Neural progenitor cell (in vitro differentiated cells): Measurements from ENCODE around the gene HMOX1. TPM values are rescaled to one million over a fixed set of nuclear protein-coding genes. Genes with fewer than 3 reads are reported as not detected.
"Not testable (repeated sequence)": the region's sequence is repeated elsewhere in the genome, so short reads cannot be mapped to it uniquely, and the experiment has no call there.

Experiments
- DNase-seq: peaks from one replicate; pipeline ENCODE4 v3.0.0-alpha.2; 2016; ENCODE audit warnings: low spot score
- H2AFZ ChIP-seq: fragments of 200-600 bp; sonication (generic); replicated peaks from 2 replicates; pipeline ENCODE4 v1.6.1; 2016; ENCODE audit warnings: antibody characterized with exemption
- H3F3A ChIP-seq: fragments of 200-600 bp; sonication (generic); 2 replicates; pipeline ENCODE4 v1.6.1; 2016; ENCODE audit warnings: antibody characterized with exemption, low read depth
- H3K27ac ChIP-seq: fragments of 200-600 bp; sonication (generic); 2 replicates; pipeline ENCODE4 v1.5.1; 2016; ENCODE audit warnings: mild to moderate bottlenecking
- H3K27me3 ChIP-seq: fragments of 200-600 bp; sonication (generic); 2 replicates; pipeline ENCODE4 v1.6.1; 2016; ENCODE audit warnings: mild to moderate bottlenecking, moderate library complexity
- H3K36me3 ChIP-seq: fragments of 200-600 bp; sonication (generic); 2 replicates; pipeline ENCODE4 v1.5.1; 2016
- H3K4me1 ChIP-seq: fragments of 200-600 bp; sonication (generic); 2 replicates; pipeline ENCODE4 v1.6.1; 2016; ENCODE audit warnings: mixed run types
- H3K4me2 ChIP-seq: fragments of 200-600 bp; sonication (generic); 2 replicates; pipeline ENCODE4 v1.6.1; 2016
- H3K4me3 ChIP-seq: fragments of 200-600 bp; sonication (generic); 2 replicates; pipeline ENCODE4 v1.5.1; 2016
- H3K79me2 ChIP-seq: fragments of 200-600 bp; sonication (generic); 2 replicates; pipeline ENCODE4 v1.6.1; 2016; ENCODE audit warnings: low read depth
- H3K9ac ChIP-seq: fragments of 200-600 bp; sonication (generic); 2 replicates; pipeline ENCODE4 v1.6.1; 2016
- H3K9me3 ChIP-seq: fragments of 200-600 bp; sonication (generic); 2 replicates; pipeline ENCODE4 v1.5.1; 2016; ENCODE audit warnings: low read depth
- H4K20me1 ChIP-seq: fragments of 200-600 bp; sonication (generic); 2 replicates; pipeline ENCODE4 v1.6.1; 2016; ENCODE audit warnings: low read depth
- H3K27ac Mint-ChIP-seq: 3 replicates; pipeline ENCODE4 v1.8.0; 2021; ENCODE audit warnings: mixed read lengths
- H3K27me3 Mint-ChIP-seq: 2 replicates; pipeline ENCODE4 v1.8.0; 2022; ENCODE audit warnings: low read depth, mild to moderate bottlenecking, inconsistent platforms, moderate library complexity, mixed read lengths; ENCODE audit not compliant: insufficient read depth
- H3K36me3 Mint-ChIP-seq: 3 replicates; pipeline ENCODE4 v1.8.0; 2021; ENCODE audit warnings: mixed read lengths
- H3K4me1 Mint-ChIP-seq: 3 replicates; pipeline ENCODE4 v1.8.0; 2021; ENCODE audit warnings: mixed read lengths
- H3K4me3 Mint-ChIP-seq: 3 replicates; pipeline ENCODE4 v1.8.0; 2021; ENCODE audit warnings: mild to moderate bottlenecking, moderate library complexity, mixed read lengths
- H3K9me3 Mint-ChIP-seq: 3 replicates; pipeline ENCODE4 v1.8.0; 2020; ENCODE audit warnings: mixed read lengths
- EZH2 ChIP-seq: fragments of 200-600 bp; sonication (generic); IDR thresholded peaks from 2 replicates; pipeline ENCODE4 v1.6.1; 2017; ENCODE audit warnings: antibody characterized with exemption, mild to moderate bottlenecking, moderate library complexity
- EZH2phosphoT487 ChIP-seq: fragments of 200-600 bp; sonication (generic); IDR thresholded peaks from 2 replicates; pipeline ENCODE4 v1.6.1; 2017; ENCODE audit warnings: antibody characterized with exemption
- total RNA-seq: library from RNA; depleted of rRNA; stranded (reverse); fragments of >200 nt; gene quantifications from 2 replicates; pipeline ENCODE4 v1.2.3, GENCODE V29; 2015; ENCODE audit warnings: low replicate concordance
- TF ChIP-seq, protein P1 (sequence below): fragments of 200-600 bp; sonication (generic); IDR thresholded peaks from 2 replicates; pipeline ENCODE4 v1.5.1; 2017; ENCODE audit warnings: antibody characterized with exemption, mild to moderate bottlenecking

The HMOX1 gene
- total RNA-seq, 1 donor from 2014 or later: 2.4 TPM

DNA sequence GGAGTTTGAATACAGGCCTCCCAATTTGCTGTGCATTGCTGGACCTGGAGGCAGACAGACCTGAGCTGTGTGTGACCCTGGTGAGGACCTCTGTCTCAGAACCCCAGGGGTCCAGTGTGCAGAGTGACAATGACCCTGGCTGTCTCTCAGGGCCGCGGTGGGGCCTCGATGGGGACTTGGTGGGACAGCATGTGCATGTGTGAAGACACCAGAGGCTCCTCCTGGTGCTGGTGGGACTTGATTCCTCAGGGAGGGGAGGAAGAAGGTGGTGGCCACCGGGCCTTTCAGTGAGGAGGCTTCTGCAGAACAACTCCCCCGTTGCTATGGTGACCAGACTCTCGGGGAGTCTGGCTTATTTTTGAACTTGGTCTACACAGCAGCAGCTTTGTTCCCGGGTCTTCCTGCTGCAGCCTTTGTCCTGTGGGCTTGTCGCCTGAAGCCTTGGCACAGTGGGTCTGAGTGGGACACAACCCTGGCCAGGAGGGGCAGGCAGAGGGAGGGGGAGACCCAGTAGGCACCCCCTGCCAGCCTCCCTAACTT lies 54.4 kb downstream of the HMOX1 start:
- peaks cover 7% of the 10 kb centered on the region for H3K27me3 Mint-ChIP-seq
- H3K4me3 Mint-ChIP-seq: no peak overlapping the region
- Histone ChIP-seq H3K9ac (no peak overlapping the region), H4K20me1 (no peaks in the 10 kb centered on the region), H2AFZ (no peak overlapping the region), H3K79me2 (peaks cover 8% of the 10 kb centered on the region), H3F3A (peaks cover 13% of the 10 kb centered on the region), H3K9me3 (no peaks in the 10 kb centered on the region), H3K4me2 (no peak overlapping the region), H3K4me3 (no peak overlapping the region), H3K4me1 (no peaks in the 10 kb centered on the region), H3K27ac (no peak overlapping the region), H3K27me3 (no peaks in the 10 kb centered on the region), H3K36me3 (peaks cover 5% of the 10 kb centered on the region)
- peaks cover 41% of the 10 kb centered on the region for H3K36me3 Mint-ChIP-seq
- no peak for DNase-seq
- TF ChIP-seq EZH2phosphoT487: no peak
- TF ChIP-seq, protein P1, sequence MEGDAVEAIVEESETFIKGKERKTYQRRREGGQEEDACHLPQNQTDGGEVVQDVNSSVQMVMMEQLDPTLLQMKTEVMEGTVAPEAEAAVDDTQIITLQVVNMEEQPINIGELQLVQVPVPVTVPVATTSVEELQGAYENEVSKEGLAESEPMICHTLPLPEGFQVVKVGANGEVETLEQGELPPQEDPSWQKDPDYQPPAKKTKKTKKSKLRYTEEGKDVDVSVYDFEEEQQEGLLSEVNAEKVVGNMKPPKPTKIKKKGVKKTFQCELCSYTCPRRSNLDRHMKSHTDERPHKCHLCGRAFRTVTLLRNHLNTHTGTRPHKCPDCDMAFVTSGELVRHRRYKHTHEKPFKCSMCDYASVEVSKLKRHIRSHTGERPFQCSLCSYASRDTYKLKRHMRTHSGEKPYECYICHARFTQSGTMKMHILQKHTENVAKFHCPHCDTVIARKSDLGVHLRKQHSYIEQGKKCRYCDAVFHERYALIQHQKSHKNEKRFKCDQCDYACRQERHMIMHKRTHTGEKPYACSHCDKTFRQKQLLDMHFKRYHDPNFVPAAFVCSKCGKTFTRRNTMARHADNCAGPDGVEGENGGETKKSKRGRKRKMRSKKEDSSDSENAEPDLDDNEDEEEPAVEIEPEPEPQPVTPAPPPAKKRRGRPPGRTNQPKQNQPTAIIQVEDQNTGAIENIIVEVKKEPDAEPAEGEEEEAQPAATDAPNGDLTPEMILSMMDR: no peak
- TF ChIP-seq EZH2: no peak
- H3K4me1 Mint-ChIP-seq: peaks cover 5% of the 10 kb centered on the region
- H3K9me3 Mint-ChIP-seq: peaks cover 10% of the 10 kb centered on the region
- no peak overlapping the region for H3K27ac Mint-ChIP-seq

DNA sequence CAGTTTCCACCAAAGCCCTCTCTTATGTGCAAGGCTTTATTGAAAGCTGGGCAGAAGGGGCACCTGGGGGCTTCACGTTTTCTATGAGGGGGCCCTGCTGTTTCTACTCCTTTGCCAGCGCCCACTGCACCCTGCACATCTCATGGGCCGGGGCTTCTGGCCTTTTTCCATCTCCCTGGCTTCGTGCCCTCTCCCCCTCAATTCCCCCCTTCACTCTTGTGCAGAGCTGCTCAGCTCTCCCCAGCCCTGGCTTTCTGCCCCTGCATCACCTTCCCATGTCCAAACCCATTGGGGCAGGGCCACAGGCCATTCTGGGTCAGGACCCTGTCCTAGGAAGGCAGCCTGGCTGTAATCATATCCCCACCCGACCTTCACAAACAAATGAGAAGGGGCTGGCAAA lies 55.5 kb downstream of the HMOX1 start:
- no peak overlapping the region for H2AFZ ChIP-seq
- DNase-seq: no peak
- no peak overlapping the region for H3K27ac ChIP-seq
- no peak overlapping the region for H3K27ac Mint-ChIP-seq
- H3K79me2 ChIP-seq: peaks cover 8% of the 10 kb centered on the region
- H3F3A ChIP-seq: peaks cover 13% of the 10 kb centered on the region
- peaks cover 6% of the 10 kb centered on the region for H3K27me3 Mint-ChIP-seq
- H3K27me3 ChIP-seq: no peaks in the 10 kb centered on the region
- no peak overlapping the region for H3K4me2 ChIP-seq
- peaks cover 5% of the 10 kb centered on the region for H3K36me3 ChIP-seq
- no peak overlapping the region for H3K4me3 ChIP-seq
- H3K9me3 ChIP-seq: no peaks in the 10 kb centered on the region
- H3K4me3 Mint-ChIP-seq: no peak overlapping the region
- no peaks in the 10 kb centered on the region for H3K4me1 ChIP-seq
- H3K9me3 Mint-ChIP-seq: peaks cover 10% of the 10 kb centered on the region
- H4K20me1 ChIP-seq: no peaks in the 10 kb centered on the region
- peaks cover 39% of the 10 kb centered on the region for H3K36me3 Mint-ChIP-seq
- no peak for TF ChIP-seq EZH2
- TF ChIP-seq, protein P1: no peak
- no peak for TF ChIP-seq EZH2phosphoT487
- peaks cover 5% of the 10 kb centered on the region for H3K4me1 Mint-ChIP-seq
- no peak overlapping the region for H3K9ac ChIP-seq

DNA sequence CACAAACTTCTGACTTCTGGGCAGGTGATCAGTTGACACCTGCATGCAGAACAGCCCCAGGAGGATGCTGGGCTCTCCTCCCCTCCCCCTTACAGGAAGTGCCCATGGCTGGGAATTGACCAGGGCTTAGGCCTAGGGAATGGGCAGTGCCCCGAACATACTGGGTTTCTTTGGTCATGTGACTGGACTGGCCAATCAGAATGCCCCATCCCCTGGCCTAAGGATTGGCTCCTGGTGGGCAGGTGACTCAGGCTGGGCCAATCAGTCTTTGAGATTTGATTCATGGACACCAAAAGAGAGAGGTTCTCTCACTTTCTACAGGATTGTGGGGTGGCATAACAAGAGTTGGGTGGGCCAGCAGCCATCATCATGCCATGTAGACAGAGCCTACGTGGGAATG lies 56.2 kb downstream of the HMOX1 start:
- Histone ChIP-seq H4K20me1 (no peaks in the 10 kb centered on the region), H3K9ac (no peak overlapping the region), H3K4me3 (no peak overlapping the region), H3K27ac (no peak overlapping the region), H2AFZ (no peak overlapping the region), H3K36me3 (peaks cover 5% of the 10 kb centered on the region), H3K9me3 (no peaks in the 10 kb centered on the region), H3K79me2 (peaks cover 6% of the 10 kb centered on the region), H3K27me3 (no peaks in the 10 kb centered on the region), H3K4me2 (no peak overlapping the region), H3F3A (peaks cover 13% of the 10 kb centered on the region), H3K4me1 (no peaks in the 10 kb centered on the region)
- no peak overlapping the region for H3K27ac Mint-ChIP-seq
- H3K4me1 Mint-ChIP-seq: peaks cover 5% of the 10 kb centered on the region
- peaks cover 7% of the 10 kb centered on the region for H3K27me3 Mint-ChIP-seq
- no peak for TF ChIP-seq EZH2phosphoT487
- TF ChIP-seq, protein P1: no peak
- H3K36me3 Mint-ChIP-seq: peaks cover 36% of the 10 kb centered on the region
- H3K4me3 Mint-ChIP-seq: no peak overlapping the region
- H3K9me3 Mint-ChIP-seq: peaks cover 9% of the 10 kb centered on the region
- no peak for DNase-seq

DNA sequence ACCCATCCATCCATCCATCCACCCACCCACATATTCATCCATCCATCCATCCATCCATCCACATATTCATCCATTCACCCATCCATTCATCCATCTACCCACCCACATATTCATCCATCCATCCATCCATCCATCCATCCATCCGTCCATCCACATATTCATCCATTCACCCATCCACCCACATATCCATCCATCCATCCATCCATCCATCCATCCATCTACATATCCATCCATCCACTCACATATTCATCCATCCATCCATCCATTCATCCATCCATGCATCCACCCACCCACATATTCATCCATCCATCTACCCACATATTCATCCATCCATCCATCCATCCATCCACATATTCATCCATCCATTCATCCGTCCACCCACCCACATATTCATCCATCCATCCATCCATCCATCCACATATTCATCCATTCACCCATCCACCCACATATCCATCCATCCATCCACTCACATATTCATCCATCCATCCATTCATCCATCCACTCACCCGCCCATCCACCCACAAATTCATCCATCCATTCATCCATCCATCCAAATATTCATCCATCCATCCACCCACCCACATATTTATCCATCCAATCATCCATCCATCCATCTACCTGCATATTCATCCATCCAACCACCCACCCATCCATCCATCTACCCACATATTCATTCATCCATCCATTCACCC lies 57.9 kb downstream of the HMOX1 start:
- not testable (repeated sequence) for DNase-seq, H3K27ac ChIP-seq, H3K9me3 Mint-ChIP-seq, H3K9ac ChIP-seq, H3K4me1 ChIP-seq, H3K27me3 ChIP-seq, H3K79me2 ChIP-seq, H3K27ac Mint-ChIP-seq, H3K4me1 Mint-ChIP-seq, H3K27me3 Mint-ChIP-seq, H2AFZ ChIP-seq, H4K20me1 ChIP-seq, H3K4me3 Mint-ChIP-seq, H3K4me2 ChIP-seq, H3K36me3 ChIP-seq, H3K9me3 ChIP-seq, H3K4me3 ChIP-seq
- peaks cover 13% of the 10 kb centered on the region for H3F3A ChIP-seq
- peaks cover 23% of the 10 kb centered on the region for H3K36me3 Mint-ChIP-seq
